Measurements from ENCODE around the gene NUDC.
"Not testable (repeated sequence)": the region's sequence is repeated elsewhere in the genome, so short reads cannot be mapped to it uniquely, and the experiment has no call there.

The NUDC gene

DNA sequence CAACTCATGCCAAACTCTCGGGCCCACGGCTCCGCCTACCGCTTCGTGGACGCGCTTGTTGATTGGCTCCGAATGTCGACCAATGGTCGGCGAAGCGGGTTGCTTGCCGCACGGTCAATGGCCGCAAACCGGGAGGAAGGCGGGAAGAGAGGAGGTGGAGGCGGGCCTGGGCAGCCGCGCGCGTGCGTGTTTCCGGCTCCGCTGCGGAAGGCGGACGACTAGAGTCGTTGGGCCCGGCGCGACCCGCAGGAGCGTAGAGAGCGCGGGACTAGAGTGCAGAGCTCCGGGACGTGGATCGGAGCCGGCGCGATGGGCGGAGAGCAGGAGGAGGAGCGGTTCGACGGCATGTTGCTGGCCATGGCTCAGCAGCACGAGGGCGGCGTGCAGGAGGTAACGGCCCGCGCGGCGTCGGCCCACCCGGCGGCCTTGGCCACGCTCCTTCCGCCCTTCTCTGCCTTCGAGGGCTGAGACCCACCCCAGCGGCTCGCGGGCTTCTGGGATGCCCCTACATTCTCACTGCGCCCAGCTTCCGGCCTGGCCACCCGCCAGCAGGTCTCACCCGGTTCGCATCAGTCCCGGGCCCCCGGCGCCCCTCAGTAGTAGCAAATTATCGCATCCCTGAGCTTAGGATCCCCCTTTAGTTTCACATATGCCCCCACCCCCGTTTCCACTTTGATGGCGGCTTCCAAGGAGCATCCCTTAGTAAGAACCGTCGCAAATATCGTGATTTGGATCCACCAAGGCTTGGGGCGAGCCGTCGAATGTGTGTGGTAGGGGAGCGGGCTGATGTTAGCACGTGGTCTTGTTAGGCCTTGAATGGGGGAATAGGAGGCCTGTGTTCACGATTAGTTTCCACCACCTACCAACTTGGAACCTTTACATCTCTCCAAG is at the start of gene NUDC:
Gene NUDC, plus strand, starts transcription at position 204 of the 891 bp plus-strand sequence. Its CDS starts 106 bp downstream, at position 310.
- DNase-seq (ENCODE audit: low read depth in 2 of 2), result peak; percentile 91

DNA sequence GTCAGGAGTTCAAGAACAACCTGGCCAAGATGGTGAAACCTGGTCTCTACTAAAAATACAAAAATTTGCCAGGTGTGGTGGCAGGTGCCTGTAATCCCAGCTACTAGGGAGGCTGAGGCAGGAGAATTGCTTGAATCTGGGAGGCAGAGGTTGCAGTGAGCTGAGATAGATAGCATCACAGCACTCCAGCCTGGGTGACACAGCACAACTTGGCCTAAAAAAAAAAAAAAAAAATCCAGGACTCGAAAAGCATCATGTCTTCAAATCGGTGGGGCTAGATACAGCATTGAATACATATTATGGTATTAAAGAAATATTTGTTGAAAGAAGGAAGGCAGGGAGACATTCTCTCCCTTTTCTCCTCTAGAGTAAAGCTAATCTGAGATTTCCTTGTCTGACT is 48.4 kb upstream of the NUDC start:
- not testable (repeated sequence) for DNase-seq (ENCODE audit: low read depth in 2 of 2)

DNA sequence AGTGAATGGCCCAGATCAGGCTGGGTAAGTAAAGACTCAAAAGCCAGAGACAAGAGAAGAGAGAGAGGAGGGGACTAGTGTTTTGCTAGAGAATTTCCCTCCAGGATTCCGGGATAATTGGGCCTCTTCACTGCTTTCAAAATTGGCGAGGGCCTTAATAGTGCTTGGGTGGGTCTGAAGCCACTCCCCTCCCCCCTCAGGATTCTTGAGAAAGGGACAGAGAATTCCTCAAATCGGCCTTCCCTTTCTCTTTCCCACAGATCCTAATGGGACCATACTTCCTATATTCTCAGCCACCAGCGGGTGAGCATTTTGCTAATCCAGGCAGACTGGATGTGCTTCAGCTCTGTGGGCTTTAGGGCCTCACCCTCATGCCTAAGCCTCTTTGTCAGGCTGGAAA is 46.6 kb upstream of the NUDC start:
- DNase-seq (ENCODE audit: low read depth in 2 of 2), result no peak

DNA sequence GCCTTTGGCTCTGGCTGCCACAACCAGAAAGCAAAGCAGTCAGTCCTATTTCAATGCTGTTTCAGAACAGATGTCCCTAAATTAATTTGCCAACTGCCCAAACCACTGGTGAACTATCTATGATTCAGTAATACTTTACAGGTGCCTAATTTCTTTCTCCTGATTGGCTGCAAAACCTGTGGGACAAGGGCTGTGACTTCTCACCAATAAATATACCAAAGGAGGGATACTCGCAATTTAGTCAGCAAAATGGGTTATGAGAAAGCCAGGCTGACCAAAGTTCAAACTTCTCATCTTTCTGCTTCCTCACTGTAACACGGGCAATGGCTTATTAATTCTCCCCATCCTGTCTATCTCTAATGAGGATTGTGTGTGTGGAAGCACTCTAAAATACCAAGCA is 44.2 kb upstream of the NUDC start:
- DNase-seq (ENCODE audit: low read depth in 2 of 2), result no peak

DNA sequence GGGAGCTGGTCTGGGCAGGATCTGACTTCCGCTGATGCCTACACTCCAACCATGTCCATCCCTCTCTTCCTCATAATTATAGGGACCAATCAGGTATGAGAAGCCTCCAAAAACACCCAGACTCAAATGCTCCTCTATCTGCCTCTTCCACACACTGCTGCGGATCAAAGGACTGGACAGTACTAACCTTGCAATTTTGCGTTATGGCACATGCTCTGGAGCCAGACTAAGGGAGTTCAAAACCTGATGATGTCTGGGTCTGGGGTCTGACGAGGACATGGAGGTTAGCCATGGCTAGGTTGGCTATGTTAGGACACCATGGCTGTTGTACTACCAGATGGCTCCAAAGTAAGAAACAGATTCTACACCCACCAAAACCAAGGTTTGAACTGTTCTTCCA is 41.8 kb upstream of the NUDC start:
- DNase-seq (ENCODE audit: low read depth in 2 of 2), result no peak

DNA sequence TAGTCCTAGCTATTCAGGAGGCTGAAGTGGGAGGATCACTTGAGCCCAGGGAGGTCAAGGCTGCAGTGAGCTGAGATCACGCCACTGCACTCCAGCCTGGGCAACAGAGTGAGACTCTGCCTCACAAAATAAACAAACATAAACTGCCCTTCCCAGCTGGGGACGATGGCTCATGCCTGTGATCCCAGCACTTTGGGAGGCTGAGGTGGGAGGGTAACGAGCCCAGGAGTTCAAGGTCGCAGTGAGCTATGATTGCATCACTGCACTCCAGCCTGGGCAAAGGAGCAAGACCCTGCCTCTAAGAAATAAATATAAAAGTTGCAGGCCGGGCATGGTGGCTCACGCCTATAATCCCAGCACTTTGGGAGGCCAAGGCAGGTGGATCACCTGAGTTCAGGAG is 39.9 kb upstream of the NUDC start:
- not testable (repeated sequence) for DNase-seq (ENCODE audit: low read depth in 2 of 2)

DNA sequence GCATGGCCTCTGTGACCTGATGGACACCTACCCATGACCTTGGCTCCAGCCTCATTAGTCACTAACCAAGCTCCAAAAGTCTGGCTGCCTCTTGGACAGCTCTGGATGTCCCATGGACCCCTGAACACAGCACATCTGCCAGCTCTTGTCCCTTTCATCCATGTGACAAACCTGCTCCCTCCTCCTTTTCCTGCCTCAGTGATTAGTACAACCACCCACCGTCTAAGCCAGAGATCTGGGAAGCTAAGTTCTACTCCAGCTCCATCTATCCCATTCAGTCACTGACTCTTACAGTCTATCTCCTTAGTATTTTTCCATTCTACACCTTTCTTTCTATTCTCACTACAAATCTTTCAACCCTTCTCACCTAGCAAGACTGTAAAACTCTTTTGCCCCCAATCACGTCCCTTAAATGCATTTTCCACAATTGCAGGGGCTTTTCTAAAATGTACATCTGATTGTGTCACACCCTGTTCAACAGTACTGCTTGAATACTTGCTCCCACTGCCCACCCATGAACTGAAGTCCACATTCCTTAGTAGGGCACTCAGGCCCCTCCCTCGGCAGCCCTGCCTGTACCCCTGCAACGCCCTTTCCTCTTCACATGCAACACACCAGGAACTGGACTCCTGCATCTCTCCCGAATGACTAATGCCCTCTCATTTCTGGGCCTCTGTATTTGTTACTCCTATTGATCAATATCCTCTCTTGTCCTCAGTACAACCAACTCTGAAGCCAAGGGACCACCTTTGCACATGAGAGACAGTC is 38.7 kb upstream of the NUDC start:
- DNase-seq (ENCODE audit: low read depth in 2 of 2), result no peak

DNA sequence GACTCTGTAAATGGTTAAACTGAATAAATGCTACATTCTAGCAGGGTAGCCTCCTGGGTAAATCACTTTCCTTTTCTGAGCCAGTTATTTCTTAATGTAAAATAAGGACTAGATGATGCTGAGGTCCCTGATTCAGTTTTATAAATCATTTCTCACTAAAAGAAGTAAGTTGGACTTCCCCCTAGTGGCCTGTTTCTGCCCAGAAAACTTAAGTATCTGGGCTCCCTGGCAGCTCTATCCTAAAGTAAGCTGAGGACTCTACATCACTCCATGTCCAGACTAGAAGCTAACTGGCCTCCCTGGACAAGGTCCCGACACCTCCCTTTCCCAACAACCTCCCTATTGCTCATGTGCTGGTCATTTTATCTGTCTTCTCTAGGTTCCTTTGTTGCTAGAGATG is 34.4 kb upstream of the NUDC start:
- DNase-seq (ENCODE audit: low read depth in 2 of 2), result no peak

DNA sequence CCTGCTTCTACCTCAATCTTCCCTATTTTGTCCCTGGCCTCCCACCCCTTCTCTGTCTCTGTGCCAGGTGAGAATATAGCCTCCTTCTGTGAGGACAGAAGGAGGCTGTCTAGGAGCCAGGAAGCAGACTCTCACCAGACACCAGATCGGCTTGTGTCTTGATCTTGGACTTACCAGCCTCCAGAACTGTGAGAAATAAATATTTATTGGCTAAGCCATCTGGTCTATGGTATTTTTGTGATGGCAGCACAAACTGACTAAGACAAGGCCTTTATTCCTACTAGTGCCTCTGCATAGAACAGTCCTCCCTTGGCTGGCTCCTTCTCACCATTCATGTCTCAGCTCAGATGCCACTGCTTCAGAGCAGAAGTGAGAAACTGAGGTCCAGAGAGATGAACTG is 33.3 kb upstream of the NUDC start:
- DNase-seq (ENCODE audit: low read depth in 2 of 2), result no peak

DNA sequence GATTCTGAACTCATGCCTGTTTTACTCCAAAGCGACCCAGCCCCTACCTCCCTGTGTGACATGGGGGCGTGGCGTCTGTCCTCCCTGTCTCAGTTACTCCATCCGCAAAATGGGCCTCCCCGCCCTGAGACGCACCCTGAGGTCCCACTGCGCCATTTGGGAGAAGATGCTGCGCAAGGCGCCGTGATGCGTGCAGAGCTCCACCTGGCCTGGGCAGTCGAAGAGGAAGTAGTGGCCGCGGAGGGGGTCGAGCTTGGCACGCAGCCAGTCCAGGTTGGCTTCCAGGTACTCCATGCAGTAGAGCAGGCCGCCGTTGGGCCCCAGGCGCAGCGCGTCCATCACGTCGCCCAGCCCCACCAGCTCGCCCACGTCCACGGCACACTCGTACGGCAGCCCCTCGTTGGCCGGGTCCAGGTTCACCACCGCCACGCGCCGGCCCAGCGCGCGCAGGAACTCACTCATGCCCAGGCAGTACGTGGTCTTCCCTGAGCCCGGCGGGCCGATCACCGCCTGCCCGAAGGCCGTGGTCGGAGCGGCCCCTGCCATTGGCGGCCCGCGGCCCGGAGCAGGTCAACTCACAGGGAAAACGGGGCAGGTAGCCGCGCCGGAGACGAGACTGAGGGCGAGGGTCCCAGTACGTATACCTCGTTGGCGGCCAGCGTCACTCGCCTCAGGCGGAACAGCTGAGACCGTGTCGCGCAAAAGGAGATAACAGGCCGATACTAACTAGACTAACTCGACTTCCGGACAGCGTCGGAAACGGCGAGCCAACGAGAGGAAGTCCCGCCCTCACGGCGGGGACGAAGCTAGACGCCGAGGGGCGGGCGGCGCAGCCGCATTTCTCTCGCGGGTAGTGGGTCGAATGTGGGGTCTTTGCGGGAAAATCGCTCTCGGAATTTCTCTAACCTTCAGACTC is 31.7 kb upstream of the NUDC start, which contains the start of gene GPN2:
Gene GPN2, minus strand, starts transcription at position 733 of the 916 bp plus-strand sequence. Its CDS starts 187 bp downstream, at position 546.
- DNase-seq (ENCODE audit: low read depth in 2 of 2), result peak; percentile 34 to 41

DNA sequence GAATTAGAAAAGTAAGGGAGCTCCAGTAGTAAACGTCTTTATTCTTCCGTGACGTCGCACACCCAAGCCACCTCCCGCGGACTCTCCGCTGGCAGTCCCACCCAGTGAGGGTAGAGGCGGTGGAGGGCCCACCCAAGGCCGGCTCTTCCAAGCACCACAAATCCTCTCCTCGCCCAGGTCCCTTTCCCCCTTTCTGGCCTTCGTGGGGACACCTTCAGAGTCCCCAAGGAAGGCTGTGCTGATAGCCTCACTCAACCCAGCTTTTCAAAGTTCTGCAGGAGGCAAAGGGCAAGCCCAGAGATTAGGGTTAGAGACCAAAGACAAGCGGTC is 31.1 kb upstream of the NUDC start:
- DNase-seq (ENCODE audit: low read depth in 2 of 2), result no peak

DNA sequence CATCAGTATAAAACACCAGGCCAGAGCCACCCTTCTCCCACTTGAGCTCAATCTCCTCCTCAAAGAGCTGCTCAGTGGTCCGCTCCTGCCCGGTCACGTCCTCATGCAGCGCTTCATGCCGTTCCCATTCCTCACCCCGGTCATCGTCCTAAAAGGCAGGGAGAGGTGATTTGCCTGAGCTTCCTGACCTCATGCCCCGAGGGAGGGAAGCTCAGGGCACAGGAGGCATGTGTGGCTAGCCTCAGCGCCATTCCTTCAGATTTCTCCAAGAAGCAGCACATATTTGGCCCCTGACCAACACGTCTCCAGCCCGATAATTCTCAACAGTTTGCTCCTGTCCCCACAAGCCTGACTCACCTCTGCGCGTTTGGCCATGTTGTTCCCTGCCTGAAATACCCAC is 27.3 kb upstream of the NUDC start:
- DNase-seq (ENCODE audit: low read depth in 2 of 2), result no peak

DNA sequence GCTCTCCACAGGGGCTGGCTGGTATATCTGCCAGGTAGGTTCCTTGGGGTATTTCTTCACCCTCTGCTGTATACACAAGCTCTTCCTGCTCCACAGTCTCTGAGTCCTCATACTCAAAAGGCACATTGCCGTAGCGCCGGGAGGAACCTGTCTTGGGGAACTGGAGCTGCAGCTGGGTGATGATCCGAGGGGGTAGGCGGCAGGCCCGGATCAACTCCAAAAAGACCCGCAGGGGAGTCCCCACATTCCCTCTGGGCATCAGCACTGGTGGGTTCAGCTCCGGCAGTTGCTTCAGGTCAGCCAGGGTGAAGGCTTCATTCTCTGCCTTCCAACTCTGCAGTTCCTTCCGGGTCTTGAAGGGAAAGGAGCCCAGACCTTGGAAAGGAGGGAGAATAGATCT is 24.2 kb upstream of the NUDC start:
- no peak for DNase-seq (ENCODE audit: low read depth in 2 of 2)

DNA sequence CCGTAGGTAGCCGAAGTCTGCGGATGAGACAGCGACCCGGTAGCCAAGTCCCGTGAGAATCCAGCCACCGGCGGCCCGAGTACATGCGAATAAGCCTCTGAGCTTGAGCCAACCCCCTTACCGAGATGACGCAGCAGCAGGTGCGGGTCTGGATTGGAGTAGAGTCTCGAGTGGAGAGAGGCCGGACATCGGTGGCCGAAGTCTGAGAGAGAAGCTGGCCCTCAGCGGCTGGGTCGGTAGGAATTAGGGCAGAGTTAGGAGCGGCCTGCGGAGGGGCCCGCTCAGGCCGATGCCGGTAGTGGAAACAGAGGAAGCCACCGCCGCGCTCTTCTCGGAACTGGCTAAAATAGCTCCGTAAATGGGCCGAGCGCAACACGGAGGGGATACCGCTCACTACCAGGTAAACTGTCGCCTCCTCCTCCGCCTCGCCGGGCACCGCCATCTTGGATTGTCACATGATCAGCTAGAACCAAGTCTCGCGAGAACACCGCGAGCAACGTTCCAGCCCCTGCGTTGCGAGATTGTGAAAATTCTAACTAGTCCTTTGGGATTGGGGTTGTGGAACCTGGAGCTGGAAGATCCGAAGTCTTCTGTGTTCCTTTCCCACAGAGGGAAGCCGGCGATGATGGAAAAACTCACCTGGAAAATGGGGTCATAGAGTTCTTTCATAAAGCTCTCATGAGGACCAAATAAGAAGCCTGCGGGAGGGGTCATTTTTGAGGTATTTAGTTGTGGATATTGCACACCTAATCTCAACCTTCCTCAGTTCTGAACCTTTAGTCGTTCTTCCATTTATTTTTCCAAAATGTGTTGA is 21.3 kb upstream of the NUDC start, which contains the start of gene GPATCH3:
Gene GPATCH3, minus strand, starts transcription at position 467 of the 814 bp plus-strand sequence. Its CDS starts 25 bp downstream, at position 442.
- peak; percentile 90 to 92 for DNase-seq (ENCODE audit: low read depth in 2 of 2)

DNA sequence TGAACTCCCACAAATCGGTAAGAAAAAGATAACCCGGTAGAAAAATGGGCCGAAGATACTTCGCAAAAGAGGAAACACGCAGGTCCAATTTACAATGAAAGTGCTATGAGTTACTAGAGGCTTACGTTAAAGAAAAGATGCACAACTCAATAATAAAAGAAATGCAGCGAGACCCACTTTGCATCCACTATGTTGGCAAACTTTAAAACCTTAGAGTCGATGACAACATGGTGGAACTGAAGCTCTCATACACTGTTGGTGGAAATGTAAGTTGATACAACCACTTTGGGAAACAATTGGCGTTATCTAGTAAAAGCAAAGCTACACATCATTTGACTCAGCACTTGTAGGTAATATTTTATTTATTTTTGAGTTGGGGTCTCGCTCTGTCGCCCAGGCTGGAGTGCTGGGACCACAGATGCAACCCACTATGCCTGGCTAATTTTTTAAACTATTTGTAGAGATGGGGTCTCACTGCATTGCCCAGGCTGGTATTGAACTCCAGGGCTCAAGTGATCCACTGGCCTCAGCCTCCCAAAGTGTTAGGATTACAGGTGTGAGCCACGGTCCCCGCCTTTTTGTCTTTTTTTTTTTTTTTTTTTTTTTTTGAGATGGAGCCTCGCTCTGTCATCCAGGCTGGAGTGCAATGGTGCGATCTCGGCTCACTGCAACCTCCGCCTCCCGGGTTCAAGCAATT is 20.6 kb upstream of the NUDC start:
- DNase-seq (ENCODE audit: low read depth in 2 of 2), result no peak

DNA sequence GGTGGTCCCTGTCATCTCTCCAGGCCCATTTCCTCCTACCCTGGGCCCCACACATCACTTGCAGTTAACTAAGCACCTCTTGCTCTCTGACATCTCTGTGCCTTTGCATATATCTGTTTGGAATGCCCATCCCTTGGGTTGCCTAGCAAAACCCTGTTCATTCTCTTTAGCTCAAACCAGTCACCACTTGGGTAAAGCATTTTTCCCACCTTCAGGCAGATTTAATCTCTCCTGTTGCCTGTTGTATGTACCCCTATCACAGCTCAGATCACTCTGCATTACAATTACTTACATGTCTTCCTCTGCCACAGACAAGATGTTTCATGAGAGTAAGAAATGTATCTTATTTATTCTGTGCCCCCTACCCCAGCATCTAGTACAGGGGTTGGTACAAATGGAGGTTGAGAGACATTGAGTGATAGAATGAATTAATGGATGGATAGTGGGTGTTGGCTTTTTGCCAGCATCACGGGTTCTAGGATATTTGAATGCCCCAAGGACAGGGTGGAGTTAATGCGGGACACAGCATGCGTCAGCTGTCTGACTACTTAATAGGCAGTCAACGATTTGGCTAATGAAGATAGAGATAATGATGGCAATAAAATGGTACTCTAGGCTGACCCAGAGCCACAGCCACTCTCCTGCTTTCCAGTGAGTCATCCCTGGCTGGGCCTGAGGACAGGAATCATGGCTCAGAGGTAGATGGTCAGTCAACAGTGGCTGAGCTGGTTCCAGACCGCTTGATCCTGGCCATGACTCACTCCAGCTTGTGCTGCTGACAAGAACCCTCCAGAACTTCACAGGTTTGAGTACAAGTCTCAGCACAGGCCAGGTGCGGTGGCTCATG is 14.2 kb upstream of the NUDC start:
- no peak for DNase-seq (ENCODE audit: low read depth in 2 of 2)

DNA sequence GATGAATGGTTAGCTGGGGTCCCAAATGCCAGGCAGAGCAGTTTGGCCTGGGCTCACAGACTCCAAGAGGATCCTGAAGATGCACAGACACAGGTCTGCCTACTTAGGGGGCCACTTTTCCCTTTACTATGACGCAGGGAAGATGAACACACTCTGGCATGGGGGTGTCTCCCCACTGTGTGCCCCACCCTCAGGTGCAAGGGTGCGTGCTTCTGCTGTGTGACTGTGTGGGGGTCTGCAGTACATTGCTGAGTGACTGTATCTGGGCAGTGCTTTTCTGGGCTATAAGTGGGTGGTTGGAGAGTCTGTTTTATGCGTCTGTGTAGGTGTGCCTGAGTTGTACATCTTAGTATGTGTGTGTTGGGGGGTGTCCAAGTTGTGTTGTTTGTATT is 11.6 kb upstream of the NUDC start:
- no peak for DNase-seq (ENCODE audit: low read depth in 2 of 2)

DNA sequence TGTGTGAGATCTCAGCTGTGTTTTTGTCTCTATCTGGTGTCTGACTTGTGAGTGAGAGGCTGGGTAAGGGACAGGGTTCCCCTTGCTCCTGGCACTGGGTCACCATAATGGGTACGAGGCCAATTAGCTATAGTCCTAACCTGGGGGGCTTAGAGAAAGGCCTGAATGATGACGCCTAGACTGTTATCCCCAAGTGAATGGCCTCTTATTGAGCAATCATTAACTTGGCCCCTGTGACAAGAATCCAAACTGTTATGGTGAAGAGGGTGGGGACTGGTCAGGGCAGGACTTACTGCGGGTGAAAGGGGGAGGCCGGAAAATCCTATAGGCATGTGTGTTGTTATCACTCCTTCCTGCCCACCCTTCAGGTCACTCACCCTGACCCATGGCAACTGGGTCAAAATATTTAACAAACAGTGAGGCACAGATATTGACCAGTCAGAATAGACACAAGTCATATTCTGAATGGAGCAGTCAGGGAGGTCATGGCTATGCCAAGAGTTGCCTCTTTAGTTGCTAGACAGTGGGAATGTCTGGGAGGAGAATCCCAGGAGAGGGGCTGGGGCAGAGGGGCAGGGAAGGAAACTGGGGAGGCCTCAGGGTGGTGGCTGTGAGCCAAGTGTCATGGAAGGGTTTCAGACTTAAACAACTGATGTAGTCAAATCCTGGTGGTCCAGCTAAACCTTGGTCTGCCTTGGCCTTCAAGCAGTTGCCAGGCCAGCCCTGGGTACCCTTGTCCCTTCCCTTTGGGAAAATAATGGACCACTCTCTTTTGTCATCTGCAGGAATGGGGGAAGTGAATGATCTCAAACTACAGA is 11.0 kb upstream of the NUDC start:
- DNase-seq (ENCODE audit: low read depth in 2 of 2), result no peak
